ENCODE results near the gene IGF1R.

GRCh38 chr15:98863983-98864382 is 215.6 kb downstream of the IGF1R start:
- TF ChIP-seq POLR2AphosphoS5 (IDR thresholded peaks at IDR 0.05; ENCODE audit: insufficient read depth in 1 of 2, low read depth in 1 of 2) (no peak), CTCF (IDR thresholded peaks at IDR 0.05) (no peak), POLR2A (IDR thresholded peaks at IDR 0.05) (no peak)
